Activated naive CD8-positive, alpha-beta T cell (primary cell): ENCODE measurements around the gene SELENOK.

ENCODE experiments used
- H3K27ac Mint-ChIP-seq: one replicate; pipeline ENCODE4 v1.8.0; 2021; ENCODE audit warnings: mixed read lengths
- H3K27me3 Mint-ChIP-seq: one replicate; pipeline ENCODE4 v1.8.0; 2021; ENCODE audit warnings: mixed read lengths
- H3K36me3 Mint-ChIP-seq: one replicate; pipeline ENCODE4 v1.8.0; 2021; ENCODE audit warnings: mixed read lengths
- H3K4me1 Mint-ChIP-seq: one replicate; pipeline ENCODE4 v1.8.0; 2021; ENCODE audit warnings: low read depth, mixed read lengths
- H3K4me3 Mint-ChIP-seq: one replicate; pipeline ENCODE4 v1.8.0; 2021; ENCODE audit warnings: mild to moderate bottlenecking, mixed read lengths
- H3K9me3 Mint-ChIP-seq: one replicate; pipeline ENCODE4 v1.8.0; 2021; ENCODE audit warnings: low read depth, mixed read lengths

Gene SELENOK

DNA sequence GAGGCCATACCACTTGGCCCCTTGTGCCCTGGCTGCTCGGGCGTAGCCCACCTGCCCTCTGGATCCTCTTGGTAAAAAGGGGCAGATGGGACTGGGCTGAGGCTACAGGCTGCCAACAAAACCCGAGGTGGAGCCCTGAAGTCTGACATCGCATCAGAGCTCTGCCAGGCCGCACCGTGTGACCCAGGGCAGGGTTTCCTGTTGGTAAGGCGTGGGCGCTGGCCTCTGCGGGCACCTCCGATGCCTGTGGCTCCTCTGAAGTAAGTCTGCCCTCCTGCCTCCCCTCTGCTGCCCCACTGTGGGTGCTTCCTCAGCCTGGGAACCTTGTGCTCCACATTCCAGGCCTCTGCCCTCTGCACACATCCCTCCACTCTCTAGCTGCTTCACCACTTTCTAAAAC is 54.3 kb downstream of the SELENOK start:
- Mint-ChIP-seq H3K36me3 (no peaks in the 10 kb centered on the region), H3K27ac (no peak overlapping the region), H3K4me1 (no peaks in the 10 kb centered on the region), H3K27me3 (peaks cover 4% of the 10 kb centered on the region), H3K4me3 (no peak overlapping the region), H3K9me3 (no peaks in the 10 kb centered on the region)

DNA sequence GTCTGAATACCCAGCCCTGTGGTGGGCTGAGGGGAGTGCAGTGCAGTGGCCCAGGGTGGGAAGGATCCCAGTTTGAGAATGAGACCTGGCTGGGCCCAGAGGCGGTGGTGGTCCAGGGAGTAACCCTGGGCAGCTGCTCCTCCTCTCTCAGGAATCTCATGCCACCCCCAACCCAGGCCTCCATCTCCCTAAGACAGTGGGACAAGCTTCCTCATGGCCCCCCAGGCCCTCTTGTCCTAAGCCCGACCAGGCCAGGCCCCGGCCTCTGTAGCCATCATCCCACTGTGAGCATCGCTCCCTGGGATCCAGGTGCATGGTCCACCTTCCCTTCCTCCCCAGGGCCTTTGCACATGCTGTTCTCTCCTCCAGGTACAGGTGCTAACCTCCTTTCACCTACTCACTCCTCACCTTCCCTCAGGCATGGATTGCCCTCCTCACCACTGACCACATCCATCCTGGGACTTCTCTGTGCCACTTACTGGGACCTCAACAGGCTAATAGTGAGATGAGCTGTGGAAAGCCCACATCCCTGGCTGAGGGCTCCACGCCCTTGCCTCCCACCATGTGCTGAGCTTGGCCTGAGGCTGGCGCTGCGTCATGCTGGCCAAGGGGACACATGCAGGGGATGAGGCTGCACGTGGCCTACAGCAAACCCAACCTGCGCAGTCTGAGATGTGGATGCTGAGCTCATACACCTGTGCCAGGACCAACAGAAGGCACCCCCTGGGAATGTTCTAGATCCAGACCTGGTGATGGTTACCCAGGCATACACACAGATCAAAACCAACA is 55.4 kb downstream of the SELENOK start:
- Mint-ChIP-seq H3K4me3 (no peak overlapping the region), H3K4me1 (no peaks in the 10 kb centered on the region), H3K27me3 (peaks cover 4% of the 10 kb centered on the region)

DNA sequence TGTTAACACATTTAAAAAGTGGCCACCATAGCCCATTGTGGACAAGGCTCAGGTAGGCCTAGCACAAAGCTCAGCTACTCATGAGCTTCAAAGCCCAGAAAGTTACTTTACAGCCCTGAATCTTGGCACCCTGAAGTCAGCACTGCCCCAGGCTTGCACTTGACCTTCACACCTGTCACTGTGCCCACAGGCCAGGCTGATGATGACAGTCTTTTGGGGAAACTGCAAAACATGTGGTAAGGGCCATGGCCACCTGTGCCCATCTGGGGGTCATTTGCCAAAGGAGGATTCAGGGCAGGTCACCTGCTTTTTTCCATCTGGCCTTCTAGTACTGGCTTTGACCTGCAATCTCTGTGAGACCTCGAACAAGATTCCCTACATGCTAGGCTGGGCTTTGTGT is 56.4 kb downstream of the SELENOK start:
- H3K9me3 Mint-ChIP-seq = no peaks in the 10 kb centered on the region

More for the DNA sequence above, 55.4 kb downstream of the SELENOK start:
- Mint-ChIP-seq H3K36me3 (no peaks in the 10 kb centered on the region), H3K27ac (no peak overlapping the region), H3K9me3 (no peaks in the 10 kb centered on the region)

DNA sequence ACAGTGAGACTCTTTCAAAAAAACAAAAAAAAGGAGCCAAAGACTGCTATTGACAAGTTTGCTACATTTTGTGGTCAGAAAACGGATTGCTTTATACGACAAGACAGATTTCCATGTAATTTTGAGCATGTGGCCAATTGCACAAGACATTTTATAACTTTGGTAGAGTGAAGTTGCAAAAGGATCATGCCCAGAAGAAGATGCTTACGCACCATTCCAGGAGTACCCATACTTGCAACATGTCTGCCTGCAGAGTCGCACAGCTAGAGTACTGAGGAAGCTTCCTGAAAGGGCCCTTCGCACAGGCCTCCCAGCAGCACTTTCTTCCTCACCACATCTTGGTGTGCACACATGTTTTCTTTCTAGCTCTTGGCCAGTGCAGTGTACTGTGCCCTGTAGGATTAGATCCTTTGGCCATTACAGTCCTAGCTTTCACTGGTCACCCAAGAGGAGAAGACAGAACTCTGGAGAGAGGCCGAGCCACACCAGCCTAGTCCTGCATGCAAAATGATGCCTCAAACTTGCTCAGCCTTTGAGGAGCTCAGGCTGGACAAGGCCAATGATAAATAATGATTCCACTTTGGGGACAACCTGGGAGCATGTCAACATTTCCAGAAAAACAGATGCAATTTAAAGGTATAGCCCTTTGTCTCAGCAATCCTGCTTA is 57.1 kb downstream of the SELENOK start:
- Mint-ChIP-seq H3K36me3 (no peaks in the 10 kb centered on the region), H3K9me3 (no peaks in the 10 kb centered on the region), H3K4me3 (no peak overlapping the region), H3K27ac (no peak overlapping the region), H3K4me1 (no peaks in the 10 kb centered on the region), H3K27me3 (peaks cover 1% of the 10 kb centered on the region)

More for the DNA sequence above, 56.4 kb downstream of the SELENOK start:
- H3K36me3 Mint-ChIP-seq = no peaks in the 10 kb centered on the region
- no peak overlapping the region for H3K27ac Mint-ChIP-seq
- H3K4me1 Mint-ChIP-seq = no peaks in the 10 kb centered on the region
- H3K4me3 Mint-ChIP-seq = no peak overlapping the region
- peaks cover 4% of the 10 kb centered on the region for H3K27me3 Mint-ChIP-seq
